Urothelium cell line (cell line): ENCODE results near the gene STARD6.
"Not testable (repeated sequence)": the region's sequence is repeated elsewhere in the genome, so short reads cannot be mapped to it uniquely, and the experiment has no call there.

Source experiments
- DNase-seq: peaks from one replicate; pipeline ENCODE4 v3.0.0; 2011; ENCODE audit warnings: low spot score, mixed read lengths
- FAIRE-seq: peaks from 2 replicates; lab custom pipeline; 2011; peaks lifted over from hg19 to GRCh38; lab: Jason Lieb, UNC

The STARD6 gene

DNA sequence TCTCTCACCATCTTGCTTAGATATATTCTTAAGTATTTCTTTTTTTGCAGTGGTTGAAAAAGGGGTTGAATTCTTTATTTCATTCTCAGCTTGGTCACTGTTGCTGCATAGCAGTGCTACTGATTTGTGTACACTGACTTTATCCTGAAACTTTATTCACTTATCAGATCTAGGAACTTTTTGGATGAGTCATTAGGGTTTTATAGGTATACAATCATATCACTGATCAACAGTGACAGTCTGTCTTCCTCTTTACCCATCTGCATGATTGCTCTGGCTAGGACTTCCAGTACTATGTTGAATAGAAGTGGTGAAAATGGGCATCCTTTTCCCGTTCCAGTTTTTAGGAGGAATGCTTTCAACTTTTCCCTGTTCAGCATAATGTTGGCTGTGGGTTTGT is 6.5 kb downstream of the STARD6 start:
- no peak for FAIRE-seq

DNA sequence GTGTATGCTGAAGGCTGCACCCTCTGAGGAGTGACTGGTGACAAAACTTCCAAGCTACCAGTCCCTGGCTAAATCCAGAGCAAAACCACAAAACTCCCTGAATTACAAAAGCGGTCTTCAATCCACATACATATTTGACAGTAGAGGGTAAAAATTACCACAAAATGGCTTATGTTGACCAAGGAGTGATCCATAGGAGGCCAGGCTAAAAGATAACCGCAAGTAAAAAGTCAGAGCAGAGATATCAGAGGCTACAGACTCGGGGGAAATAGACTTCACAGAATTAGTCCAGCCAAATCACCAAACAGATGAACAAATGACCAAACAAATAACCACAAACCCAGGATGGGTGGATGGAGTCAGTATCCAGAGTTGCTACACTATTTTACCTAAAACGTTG is 19.4 kb downstream of the STARD6 start:
- no peak for DNase-seq
- FAIRE-seq, result no peak

More for the DNA sequence above, 6.5 kb downstream of the STARD6 start:
- DNase-seq, result no peak

DNA sequence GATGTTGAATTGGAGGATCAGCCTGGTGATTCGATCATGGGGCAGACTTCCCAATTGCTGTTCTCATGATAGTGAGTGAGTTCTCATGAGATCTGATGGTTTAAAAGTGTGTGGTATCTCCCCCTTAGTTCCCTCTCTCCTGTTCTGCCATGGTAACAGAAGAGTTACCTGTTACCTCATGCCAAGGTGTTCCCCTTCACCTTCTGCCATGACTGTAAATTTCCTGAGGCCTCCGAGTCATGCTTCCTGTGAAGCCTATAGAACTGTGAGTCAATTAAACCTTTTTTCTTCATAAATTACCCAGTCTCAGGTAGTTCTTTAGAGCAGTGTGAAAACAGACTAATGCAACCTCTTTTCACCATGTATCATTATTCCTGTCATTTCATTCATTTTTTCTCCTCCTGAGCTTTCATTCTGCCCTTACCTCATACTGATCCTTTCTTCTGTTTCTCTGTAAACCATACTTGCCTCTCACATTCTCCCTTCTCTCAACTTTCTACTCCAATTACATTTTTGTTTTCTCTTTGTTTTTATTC is 22.0 kb downstream of the STARD6 start:
- FAIRE-seq, result no peak

DNA sequence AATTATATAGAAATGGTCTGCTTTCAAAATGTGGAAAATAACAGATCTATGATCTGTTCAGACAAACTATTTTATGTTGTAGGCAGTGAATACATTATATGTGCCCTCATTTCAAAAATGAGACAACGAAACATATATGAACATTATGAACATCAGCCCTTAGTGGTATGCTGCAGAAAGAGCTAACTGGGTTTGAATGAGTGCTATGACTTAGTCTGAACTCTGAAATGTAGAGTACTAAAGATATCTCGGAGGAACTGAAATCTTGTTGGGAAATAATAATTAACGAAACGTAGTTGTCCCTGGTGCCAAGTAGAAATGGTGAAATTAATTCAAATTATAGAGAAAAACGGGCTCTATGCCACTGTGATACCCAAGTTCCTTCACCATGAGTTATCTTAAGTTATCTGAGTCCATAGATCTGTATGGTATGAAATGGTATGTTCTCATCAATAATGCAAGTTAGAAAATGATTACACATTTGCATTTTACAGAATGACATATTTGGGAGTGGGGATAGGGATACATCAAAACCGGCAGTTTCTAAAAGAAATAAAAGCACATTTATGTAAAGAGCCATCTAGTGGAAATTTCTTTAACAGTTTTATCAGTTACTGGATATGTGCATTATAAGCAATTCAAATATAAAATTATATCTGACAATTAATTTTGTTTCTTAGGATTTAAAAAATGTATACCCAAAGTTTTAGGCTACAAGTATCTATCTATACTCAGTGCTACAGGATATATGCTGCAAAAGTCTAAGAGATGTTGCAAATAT is 26.7 kb downstream of the STARD6 start:
- no peak for FAIRE-seq
- DNase-seq, result no peak

More for the DNA sequence above, 22.0 kb downstream of the STARD6 start:
- no peak for DNase-seq

DNA sequence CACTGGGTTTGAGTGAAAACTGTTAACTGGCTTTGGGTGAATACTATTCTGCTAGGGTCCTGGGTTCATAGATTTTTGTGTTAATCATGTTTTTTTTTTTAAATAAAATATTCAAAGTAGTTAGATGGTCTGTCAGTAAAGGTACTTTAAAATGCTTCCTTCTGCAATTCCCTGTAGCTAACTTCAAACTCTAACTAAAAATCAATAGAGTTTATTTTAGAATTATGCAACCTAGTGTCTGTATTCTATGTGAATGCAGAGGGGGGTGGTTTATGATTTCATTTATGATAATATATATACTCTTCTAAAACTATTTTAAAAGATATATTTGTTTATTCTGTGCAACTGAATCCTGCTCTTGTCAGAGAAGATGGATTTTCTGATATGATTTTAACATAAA is 27.9 kb downstream of the STARD6 start:
- DNase-seq (no peak), FAIRE-seq (no peak)

DNA sequence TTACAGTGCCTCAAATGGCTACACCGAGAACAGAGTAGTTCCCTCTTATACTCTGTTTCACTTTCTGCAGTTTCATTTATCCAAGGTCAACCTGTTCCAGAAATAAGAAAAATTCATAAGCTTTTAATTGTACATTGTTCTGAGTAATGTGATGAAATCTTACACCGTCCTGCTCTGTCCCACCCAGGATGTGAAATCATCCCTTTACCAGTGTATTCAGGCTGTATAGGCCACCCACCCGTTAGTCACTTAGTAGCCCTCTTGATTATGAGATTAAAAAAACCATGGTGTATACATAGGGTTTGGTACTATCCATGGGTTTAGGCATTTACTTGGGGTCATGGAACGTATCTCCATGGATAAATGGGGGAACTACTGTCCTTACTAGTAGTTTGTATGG is 29.8 kb downstream of the STARD6 start:
- DNase-seq (no peak), FAIRE-seq (no peak)

GRCh38 chr18:54323970-54324369 is 33.7 kb downstream of the STARD6 start:
- FAIRE-seq (no peak), DNase-seq (no peak)

DNA sequence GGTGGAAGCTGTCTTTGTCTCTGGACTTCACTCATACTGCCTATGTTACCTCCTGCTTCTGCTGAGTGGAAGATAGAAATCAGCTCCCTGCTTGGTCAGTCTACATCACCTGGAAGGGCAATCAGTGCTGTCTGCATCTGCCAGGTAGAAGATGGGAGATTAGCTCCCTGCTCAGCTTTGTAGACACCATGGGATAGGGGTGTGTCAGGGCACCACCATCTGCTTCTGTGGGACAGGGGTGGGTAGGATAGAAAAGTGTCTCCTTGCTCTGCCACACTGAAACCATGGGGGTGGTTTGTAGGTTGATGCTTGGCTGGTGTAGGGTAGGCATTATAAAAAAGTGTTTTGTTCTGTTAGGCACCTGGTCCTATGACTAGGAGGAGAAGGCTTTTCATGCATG is 34.1 kb downstream of the STARD6 start:
- DNase-seq (no peak), FAIRE-seq (no peak)

- DNase-seq (no peak), FAIRE-seq (no peak)
These were observed 41.4 kb downstream of the STARD6 start for GRCh38 chr18:54316071-54316820.

DNA sequence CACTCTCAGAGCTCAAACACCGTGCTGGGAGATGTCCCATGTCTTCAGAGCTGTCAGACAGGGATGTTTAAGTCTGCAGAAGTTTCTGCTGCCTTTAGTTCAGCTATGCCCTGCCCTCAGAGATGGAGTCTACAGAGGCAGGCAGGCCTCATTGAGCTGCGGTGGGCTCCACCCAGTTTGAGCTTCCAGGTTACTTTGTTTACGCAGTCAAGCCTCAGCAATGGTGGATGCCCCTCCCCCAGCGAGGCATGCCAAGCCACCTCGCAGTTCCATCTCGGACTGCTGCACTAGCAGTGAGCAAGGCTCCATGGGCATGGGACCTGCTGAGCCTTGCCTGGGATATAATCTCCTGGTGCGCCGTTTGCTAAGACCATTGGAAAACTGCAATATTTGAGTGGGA is 48.1 kb downstream of the STARD6 start:
- not testable (repeated sequence) for FAIRE-seq, DNase-seq

DNA sequence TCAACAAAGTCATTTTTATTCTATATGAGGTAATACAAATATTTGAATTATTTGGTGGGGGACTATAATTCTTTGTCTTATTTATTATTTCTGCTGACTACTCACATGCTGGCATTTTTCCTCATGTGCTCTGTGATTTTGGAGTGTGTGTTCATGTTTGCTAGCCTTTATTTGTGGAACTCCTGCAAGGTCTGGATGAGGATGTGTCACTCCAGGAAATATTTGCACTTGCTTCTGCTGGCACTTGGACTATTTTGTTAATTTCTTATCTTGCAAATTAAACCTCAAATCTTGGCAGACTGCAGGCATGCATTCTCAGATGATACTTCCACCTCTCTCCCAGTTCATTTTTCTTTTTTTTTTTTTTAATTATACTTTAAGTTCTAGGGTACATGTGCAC is 54.2 kb downstream of the STARD6 start:
- DNase-seq, result no peak
- FAIRE-seq, result no peak

- FAIRE-seq, DNase-seq: not testable (repeated sequence)
These were observed 58.7 kb downstream of the STARD6 start for GRCh38 chr18:54298991-54299390.

- DNase-seq, result no peak
- no peak for FAIRE-seq
These were observed 61.6 kb downstream of the STARD6 start for GRCh38 chr18:54296062-54296461.

DNA sequence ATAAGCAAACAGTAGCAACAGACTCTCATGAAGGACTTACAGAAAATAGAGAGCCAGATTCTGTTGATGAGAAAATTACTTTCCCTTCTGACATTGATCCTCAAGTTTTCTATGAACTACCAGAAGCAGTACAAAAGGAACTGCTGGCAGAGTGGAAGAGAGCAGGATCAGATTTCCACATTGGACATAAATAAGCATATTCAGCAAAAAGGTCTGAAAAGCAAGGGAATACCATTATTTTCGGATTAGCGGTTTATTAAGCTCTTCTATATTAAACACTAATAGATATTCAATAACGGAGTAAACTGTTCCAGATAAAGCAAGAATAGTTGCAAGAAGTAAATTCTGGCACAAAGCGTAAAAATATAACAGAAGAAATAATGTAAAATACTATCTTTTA is 63.4 kb downstream of the STARD6 start:
- FAIRE-seq (no peak), DNase-seq (no peak)

DNA sequence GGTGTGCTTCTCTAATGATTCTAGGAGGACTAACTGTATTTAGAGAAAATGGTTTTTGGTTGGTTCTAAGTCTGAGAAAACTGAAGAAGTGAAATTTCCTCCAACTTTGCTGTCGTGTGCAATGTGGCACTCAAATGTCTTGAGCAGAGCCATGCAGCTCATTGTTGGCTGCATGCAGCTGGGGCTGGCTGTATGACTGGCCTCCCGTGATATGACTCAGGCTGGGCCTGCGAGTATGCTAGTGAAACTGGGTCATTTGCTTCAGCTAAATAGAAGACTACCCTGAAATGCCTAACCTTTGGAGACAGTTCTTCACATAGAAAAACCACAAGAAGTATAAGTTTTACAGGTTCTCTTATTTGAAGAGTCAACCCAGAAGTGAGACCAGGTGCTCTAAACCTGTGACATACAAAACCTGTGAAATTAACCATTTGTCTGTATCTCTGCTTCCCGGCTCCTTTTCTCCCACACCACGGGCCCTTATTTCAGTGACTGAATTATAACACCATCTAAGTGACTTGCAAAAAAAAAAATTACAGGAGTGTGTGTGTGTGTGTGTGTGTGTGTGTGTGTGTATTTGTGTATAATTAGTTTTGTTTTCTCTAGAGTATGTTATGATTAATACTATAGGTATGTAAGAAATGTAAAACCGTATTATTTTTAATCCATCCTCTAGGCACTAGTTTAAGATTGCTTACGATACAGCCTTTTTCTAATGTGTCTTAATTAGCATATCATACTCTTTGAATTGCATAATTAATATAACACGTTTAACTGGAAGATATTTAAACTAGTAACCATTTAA is 72.5 kb downstream of the STARD6 start:
- DNase-seq, result peak; percentile 14
- FAIRE-seq, result no peak

DNA sequence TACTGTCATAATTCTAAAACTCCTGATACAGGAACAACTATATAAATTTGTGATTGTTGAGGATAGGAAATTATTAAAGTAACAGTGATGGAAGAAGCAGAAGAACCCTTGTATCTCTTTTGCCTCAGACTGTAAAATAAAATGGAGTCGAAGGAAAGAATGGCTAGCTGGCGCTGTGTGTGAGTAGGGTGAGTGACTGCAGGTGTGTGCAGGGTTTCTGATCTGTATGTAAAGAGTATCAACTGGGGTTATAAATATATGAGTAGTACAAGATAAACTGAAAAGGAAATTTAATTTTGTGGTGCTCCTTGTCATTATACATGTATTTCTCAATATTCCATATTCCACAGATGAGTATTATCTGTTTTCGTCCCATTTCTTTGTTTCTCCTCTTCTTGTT is 73.1 kb downstream of the STARD6 start:
- no peak for DNase-seq
- FAIRE-seq, result no peak

GRCh38 chr18:54280220-54280569 is 77.5 kb downstream of the STARD6 start:
- DNase-seq, result no peak
- no peak for FAIRE-seq

DNA sequence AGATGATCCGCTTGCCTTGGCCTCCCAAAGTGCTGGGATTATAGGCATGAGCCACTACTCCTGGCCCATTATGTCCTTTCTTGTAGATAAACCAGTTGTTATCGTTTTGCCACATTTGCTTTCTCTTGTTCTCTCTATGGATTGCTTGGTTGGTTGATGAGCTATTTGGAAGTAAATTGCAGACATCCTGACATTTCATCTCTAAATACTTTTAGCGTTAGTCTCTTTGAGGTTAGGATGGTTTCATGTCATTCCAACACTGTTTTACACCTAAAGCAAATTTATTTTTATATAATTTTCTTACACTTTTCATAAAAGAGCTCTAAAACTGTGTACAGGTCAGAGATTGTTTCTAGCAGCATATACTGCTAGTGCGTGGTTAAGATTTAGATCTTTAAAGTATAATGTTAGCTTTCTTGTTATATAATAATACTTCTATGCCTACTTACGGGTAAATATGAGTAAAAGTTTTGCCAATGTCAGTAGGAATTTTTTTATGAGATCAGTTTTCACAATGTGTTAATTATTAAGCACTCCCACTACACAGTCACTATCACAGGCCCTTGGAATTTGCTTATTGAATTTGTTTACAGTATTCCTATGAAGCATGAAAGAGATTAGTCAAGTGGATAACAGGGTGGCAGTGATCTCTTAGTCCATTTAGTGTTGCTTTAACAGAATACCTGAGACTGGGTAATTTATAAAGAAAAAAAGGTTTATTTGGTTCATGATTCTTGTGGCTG is 78.0 kb downstream of the STARD6 start:
- FAIRE-seq (no peak), DNase-seq (no peak)

GRCh38 chr18:54278615-54279014 is 79.0 kb downstream of the STARD6 start:
- FAIRE-seq (no peak), DNase-seq (no peak)

- DNase-seq (no peak), FAIRE-seq (no peak)
These were observed 79.8 kb downstream of the STARD6 start for GRCh38 chr18:54277899-54278298.
